B cell (primary cell): ENCODE data around the gene CELF4. TPM values are rescaled to one million over a fixed set of nuclear protein-coding genes. Genes with fewer than 3 reads are reported as not detected.

Experiments used
- ATAC-seq: fragments of 200-7000 bp; cut with Tn5 transposase; one replicate; pipeline ENCODE4 v1.10.0; 2021; ENCODE audit warnings: low read depth, mild to moderate bottlenecking, moderate number of reproducible peaks, moderate library complexity
- CTCF ChIA-PET: fragments of 350-600 bp; sonication (Branson Sonifier 250); formaldehyde crosslinking; loops from one replicate; lab custom pipeline; 2021; ENCODE audit warnings: antibody characterized with exemption, inconsistent platforms; lab: Charles Lee
- POLR2A ChIA-PET: fragments of 350-600 bp; sonication (Branson Sonifier 250); formaldehyde crosslinking; loops from one replicate; lab custom pipeline; 2021; ENCODE audit warnings: antibody characterized with exemption; lab: Charles Lee
- DNase-seq: peaks from one replicate; pipeline ENCODE4 v3.0.0; 2013
- H2AFZ ChIP-seq: 2 replicates; pipeline ENCODE4 v1.6.1; 2012; ENCODE audit warnings: mild to moderate bottlenecking, low read depth, low read length; ENCODE audit not compliant: insufficient read depth, poor library complexity, severe bottlenecking
- H3K27ac ChIP-seq, 2 donors: 1 replicate in 1 of 2; 2 replicates in 1 of 2; pipeline ENCODE4 v1.5.1; 2012 to 2013; ENCODE audit warnings: low read length in 2 of 2, mild to moderate bottlenecking in 2 of 2, moderate library complexity in 1 of 2
- H3K27me3 ChIP-seq, 4 experiments: fragments of 200-600 bp in 1 of 4; sonication (generic) in 1 of 4; replicated peaks in 1 of 4; 1 replicate in 2 of 4; 2 replicates in 2 of 4; pipeline versions ENCODE4 v1.6.1 to v1.7.0; 2013 to 2016; ENCODE audit warnings: low read length in 3 of 4, mild to moderate bottlenecking in 2 of 4, mixed read lengths in 1 of 4, moderate library complexity in 1 of 4; ENCODE audit not compliant: insufficient read depth in 4 of 4, control insufficient read depth in 3 of 4; ENCODE audit errors: control extremely low read depth in 1 of 4
- H3K36me3 ChIP-seq, 2 experiments: replicated peaks in 1 of 2; 1 replicate in 1 of 2; 2 replicates in 1 of 2; pipeline versions ENCODE4 v1.6.1 to v1.7.1; 2013; ENCODE audit warnings: low read length in 1 of 2; ENCODE audit not compliant: insufficient read depth in 2 of 2, control insufficient read depth in 1 of 2; ENCODE audit errors: control extremely low read depth in 1 of 2, extremely low read depth in 1 of 2
- H3K4me1 ChIP-seq, 2 donors: fragments of 200-600 bp in 1 of 2; sonication (generic) in 1 of 2; 1 replicate in 1 of 2; 2 replicates in 1 of 2; pipeline versions ENCODE4 v1.5.1 to v1.6.1; 2013 to 2017; ENCODE audit warnings: low read length in 2 of 2; ENCODE audit not compliant: control insufficient read depth in 2 of 2, insufficient read depth in 2 of 2
- H3K4me2 ChIP-seq: replicated peaks from 2 replicates; pipeline ENCODE3; 2012; ENCODE audit warnings: mild to moderate bottlenecking, low read depth, low read length; ENCODE audit not compliant: poor library complexity, severe bottlenecking
- H3K4me3 ChIP-seq, 5 experiments: fragments of 200-600 bp in 1 of 5; sonication (generic) in 1 of 5; 1 replicate in 3 of 5; 2 replicates in 2 of 5; pipeline versions ENCODE4 v1.5.1 to v1.7.0; 2011 to 2016; ENCODE audit warnings: low read length in 4 of 5, mild to moderate bottlenecking in 4 of 5, low read depth in 2 of 5, control low read depth in 1 of 5, moderate library complexity in 1 of 5; ENCODE audit not compliant: insufficient read depth in 1 of 5; ENCODE audit errors: control extremely low read depth in 1 of 5, extremely low read depth in 1 of 5
- H3K79me2 ChIP-seq: fragments of 200-600 bp; sonication (generic); one replicate; pipeline ENCODE4 v1.6.0; 2016; ENCODE audit warnings: low read length; ENCODE audit not compliant: control insufficient read depth, insufficient read depth
- H3K9ac ChIP-seq: fragments of 200-600 bp; sonication (generic); 2 replicates; pipeline ENCODE4 v1.6.1; 2017; ENCODE audit warnings: mild to moderate bottlenecking, low read length, moderate library complexity
- H3K9me3 ChIP-seq, 3 donors: one replicate each; pipeline versions ENCODE4 v1.6.1 to v1.7.1; 2013; ENCODE audit warnings: low read length in 2 of 3; ENCODE audit not compliant: control insufficient read depth in 2 of 3, insufficient read depth in 1 of 3; ENCODE audit errors: control extremely low read depth in 1 of 3
- H4K20me1 ChIP-seq: 2 replicates; pipeline ENCODE4 v1.6.0; 2012; ENCODE audit warnings: mild to moderate bottlenecking, low read length; ENCODE audit not compliant: insufficient read depth, control insufficient read depth, poor library complexity, severe bottlenecking
- H3K27ac Mint-ChIP-seq: one replicate; pipeline ENCODE4 v1.8.0; 2021; ENCODE audit warnings: mixed read lengths
- H3K27me3 Mint-ChIP-seq: one replicate; pipeline ENCODE4 v1.8.0; 2021; ENCODE audit warnings: mixed read lengths
- H3K4me1 Mint-ChIP-seq: one replicate; pipeline ENCODE4 v1.8.0; 2021; ENCODE audit warnings: mixed read lengths
- H3K4me3 Mint-ChIP-seq: one replicate; pipeline ENCODE4 v1.8.0; 2021; ENCODE audit warnings: mixed read lengths
- H3K9me3 Mint-ChIP-seq: one replicate; pipeline ENCODE4 v1.8.0; 2022; ENCODE audit warnings: mixed read lengths; ENCODE audit not compliant: insufficient read depth
- CTCF ChIP-seq: fragments of 200-600 bp; IDR thresholded peaks from one replicate; pipeline ENCODE4 v1.8.0; 2022; ENCODE audit warnings: antibody characterized with exemption, mild to moderate bottlenecking
- EZH2 ChIP-seq: IDR thresholded peaks from 2 replicates; pipeline ENCODE4 v1.6.1; 2012; ENCODE audit warnings: borderline replicate concordance, low read depth, mild to moderate bottlenecking, moderate library complexity, low read length; ENCODE audit not compliant: insufficient read depth, poor library complexity, severe bottlenecking
- WGBS: methylation state at CpG from one replicate; pipeline ENCODE4 v1.1.5; 2013; ENCODE audit warnings: missing lambda C conversion rate; ENCODE audit not compliant: insufficient coverage; 5-methylcytosine and 5-hydroxymethylcytosine counted together
- intact Hi-C: fragments of 100-400 bp; cut with micrococcal nuclease; formaldehyde crosslinking; loops from one replicate; pipeline ENCODE4 v1.10.0; 2022
- polyA plus RNA-seq: library from polyadenylated mRNA; depleted of rRNA; stranded (reverse); fragments of >200 nt; gene quantifications from 2 replicates; pipeline ENCODE4 v1.2.3, GENCODE V29; 2012
- total RNA-seq, 2 donors: library from RNA; stranded (reverse); fragments of 120-200 nt in 1 of 2; gene quantifications; 1 replicate in 1 of 2; 2 replicates in 1 of 2; pipeline versions ENCODE4 v1.2.3 to v1.2.4, GENCODE V29; 2013 to 2022

CELF4 gene
- total and polyA plus RNA-seq, 2 donors (not counting 1 experiment from before 2014, with no cell fraction given) = not detected

GRCh38 chr18:37403788-37404187 is 161.8 kb downstream of the CELF4 start:
- no peaks in the 10 kb centered on the region for H3K4me1 Mint-ChIP-seq
- H3K9me3 ChIP-seq = peaks cover 0 to 5% (median 0%) of the 10 kb centered on the region in 3 donors
- CTCF ChIA-PET = no interaction called here

More at GRCh38 chr18:37403788-37404187, 161.8 kb downstream of the CELF4 start:
- H4K20me1 ChIP-seq = no peaks in the 10 kb centered on the region
- DNase-seq (no peak), ATAC-seq (no peak)
- no peaks in the 10 kb centered on the region for H3K27me3 Mint-ChIP-seq
- no peaks in the 10 kb centered on the region for H3K9me3 Mint-ChIP-seq
- H3K4me3 Mint-ChIP-seq = no peak overlapping the region
- 96% methylated on average over 3 of the region's 3 CpGs for WGBS
- no peak overlapping the region for H3K27ac Mint-ChIP-seq
- no peak overlapping the region for H3K4me3 ChIP-seq
- no peaks in the 10 kb centered on the region for H3K27me3 ChIP-seq
- no peaks in the 10 kb centered on the region for H3K79me2 ChIP-seq
- no peak for TF ChIP-seq EZH2
- TF ChIP-seq CTCF = no peak
- H2AFZ ChIP-seq = no peak overlapping the region
- no peaks in the 10 kb centered on the region for H3K36me3 ChIP-seq
- POLR2A ChIA-PET = no interaction called here
- no peak overlapping the region for H3K9ac ChIP-seq
- no peaks in the 10 kb centered on the region for H3K4me1 ChIP-seq
- intact Hi-C loops = no loop called here
- H3K4me2 ChIP-seq = no peak overlapping the region
- H3K27ac ChIP-seq = no peak overlapping the region
